Spleen (tissue), 11 donors: Measurements from ENCODE around the gene ITIH1. TPM values are rescaled to one million over a fixed set of nuclear protein-coding genes. Genes with fewer than 3 reads are reported as not detected.

Source experiments
- DNase-seq: peaks from one replicate; pipeline ENCODE4 v3.0.0-alpha.2; 2020
- H3K27ac ChIP-seq, 8 donors: fragments of 200-600 bp; sonication (generic) in 7 of 8; 1 replicate in 4 of 8; 2 replicates in 4 of 8; pipeline versions ENCODE4 v1.5.0 to v1.8.0; 2016 to 2021; ENCODE audit warnings: inconsistent platforms in 4 of 8, mild to moderate bottlenecking in 4 of 8, moderate library complexity in 1 of 8
- H3K27me3 ChIP-seq, 7 donors: fragments of 200-600 bp; sonication (generic) in 6 of 7; replicated peaks in 1 of 7; 1 replicate in 4 of 7; 2 replicates in 3 of 7; pipeline versions ENCODE4 v1.5.0 to v1.8.0; 2016 to 2021; ENCODE audit warnings: inconsistent platforms in 3 of 7, mild to moderate bottlenecking in 1 of 7
- H3K36me3 ChIP-seq, 6 donors: fragments of 200-600 bp; sonication (generic) in 5 of 6; 1 replicate in 4 of 6; 2 replicates in 2 of 6; pipeline versions ENCODE4 v1.5.0 to v1.8.0; 2016 to 2021; ENCODE audit warnings: inconsistent platforms in 2 of 6
- H3K4me1 ChIP-seq, 6 donors: fragments of 200-600 bp; sonication (generic) in 5 of 6; 1 replicate in 3 of 6; 2 replicates in 3 of 6; pipeline versions ENCODE4 v1.5.0 to v1.8.0; 2016 to 2021; ENCODE audit warnings: inconsistent platforms in 3 of 6
- H3K4me3 ChIP-seq, 8 donors: fragments of 200-600 bp; sonication (generic) in 7 of 8; 1 replicate in 4 of 8; 2 replicates in 4 of 8; pipeline versions ENCODE4 v1.5.0 to v1.8.0; 2016 to 2021; ENCODE audit warnings: inconsistent platforms in 4 of 8, mild to moderate bottlenecking in 4 of 8, moderate library complexity in 2 of 8
- H3K9me3 ChIP-seq, 8 donors: fragments of 200-600 bp; sonication (generic) in 7 of 8; 1 replicate in 4 of 8; 2 replicates in 4 of 8; pipeline versions ENCODE4 v1.5.0 to v1.8.0; 2016 to 2021; ENCODE audit warnings: inconsistent platforms in 4 of 8
- POLR2A ChIP-seq, 3 donors: fragments of 450-650 bp; IDR thresholded peaks; one replicate each; pipeline ENCODE4 v1.5.1; 2017; ENCODE audit warnings: antibody characterized with exemption in 3 of 3, mild to moderate bottlenecking in 1 of 3
- POLR2AphosphoS5 ChIP-seq, 3 donors: sonication (generic); formaldehyde crosslinking; IDR thresholded peaks; one replicate each; pipeline ENCODE4 v1.5.1; 2017; ENCODE audit warnings: antibody characterized with exemption in 3 of 3
- WGBS, 5 donors: extraction: QIAGEN DNeasy Blood & Tissue Kit in 3 of 5; methylation state at CpG; one replicate each; pipeline versions ENCODE4 v1.1.5 to v1.1.7; 2013 to 2018; 5-methylcytosine and 5-hydroxymethylcytosine counted together
- intact Hi-C: fragments of 100-400 bp; cut with DNase I; formaldehyde crosslinking; loops from one replicate; pipeline ENCODE4 v1.15.0; 2023; ENCODE audit warnings: low total_unique reads
- polyA plus RNA-seq, 3 donors: library from polyadenylated mRNA; stranded (reverse); fragments of 200-250 nt; gene quantifications; one replicate each; pipeline ENCODE4 v1.2.1, GENCODE V29; 2013
- total RNA-seq, 7 donors: library from RNA; depleted of rRNA in 3 of 7; stranded (reverse); fragments of >200 nt in 3 of 7; fragmentation: NEBNext Ultra II Directional in 4 of 7; extraction: Animal tissue kit (Norgen Biotek cat#: 25700) in 4 of 7; gene quantifications; one replicate each; pipeline versions ENCODE4 v1.1.0 to v1.2.1, GENCODE V29; 2016 to 2021
- TF ChIP-seq, protein P1 (sequence below), 11 experiments: fragments of 200-600 bp in 7 of 11; fragments of 450-650 bp in 4 of 11; sonication (generic) in 4 of 11; IDR thresholded peaks in 8 of 11; conservative IDR thresholded peaks in 3 of 11; 1 replicate in 7 of 11; 2 replicates in 4 of 11; pipeline versions ENCODE4 v1.4.0 to v1.8.0; 2016 to 2021; ENCODE audit warnings: antibody characterized with exemption in 11 of 11, inconsistent platforms in 4 of 11, mild to moderate bottlenecking in 1 of 11
- donor health status: healthy with polysubstance abuse.
- donor health status: DM: no; HTN: no; CAD: no; lungs with moderate emphysema.
- donor health status: DM: no; HTN: no; CAD: no.
- donor health status: Bipolar disorder and iron deficiency.
- donor health status: healthy.
- donor health status: DM: no; HTN: no; CAD: no.
- donor health status: DM: yes; HTN: yes; CAD: no.

ITIH1 gene
- total and polyA plus RNA-seq, 10 donors: 0.65 to 11.4 (median 2.6) TPM

DNA sequence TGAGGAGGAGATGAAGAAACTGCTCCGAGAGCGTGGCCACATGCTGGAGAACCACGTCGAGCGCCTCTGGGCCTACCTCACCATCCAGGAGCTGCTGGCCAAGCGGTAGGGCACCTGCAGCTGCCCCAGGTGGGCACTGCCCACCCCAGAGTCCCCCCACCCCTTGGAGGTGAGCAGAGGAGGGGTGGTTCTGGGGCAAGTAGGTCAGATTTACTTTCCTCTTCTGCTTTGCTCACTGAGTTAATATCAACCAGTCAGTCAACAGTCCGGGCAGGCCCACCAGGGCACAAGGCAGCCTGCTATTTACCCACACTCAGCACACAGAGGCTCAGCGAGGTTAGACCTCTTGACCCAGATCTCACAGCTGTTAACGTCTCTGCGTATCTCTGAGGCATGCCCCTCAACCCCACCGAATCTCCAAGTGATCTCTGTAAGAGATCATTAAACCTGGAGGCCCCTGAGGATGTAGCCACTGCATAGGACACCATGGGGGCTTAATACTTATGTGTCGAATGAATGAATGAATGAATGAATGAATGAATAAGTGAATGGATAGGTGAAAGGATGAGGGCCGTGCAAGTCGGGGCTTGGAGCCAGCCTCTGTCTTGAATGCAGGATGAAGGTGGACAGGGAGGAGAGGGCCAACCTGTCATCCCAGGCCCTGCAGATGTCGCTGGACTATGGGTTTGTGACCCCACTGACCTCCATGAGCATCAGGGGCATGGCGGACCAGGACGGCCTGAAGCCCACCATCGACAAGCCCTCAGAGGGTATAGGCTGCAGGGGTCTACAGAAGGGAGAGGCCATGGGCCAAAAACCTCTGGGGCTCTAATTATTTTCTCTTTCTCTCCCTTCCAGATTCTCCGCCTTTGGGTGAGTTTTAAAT is 9.2 kb downstream of the ITIH1 start:
- peak; percentile 49 for DNase-seq
- Histone ChIP-seq H3K27me3 (no peaks in the 10 kb centered on the region), H3K4me3 (no peak overlapping the region), H3K4me1 (no peaks in the 10 kb centered on the region), H3K27ac (no peak overlapping the region), H3K36me3 (no peaks in the 10 kb centered on the region), H3K9me3 (no peaks in the 10 kb centered on the region)
- TF ChIP-seq POLR2AphosphoS5 (IDR thresholded peaks at IDR 0.05): no peak
- no peak for TF ChIP-seq POLR2A (IDR thresholded peaks at IDR 0.05)
- TF ChIP-seq, protein P1, sequence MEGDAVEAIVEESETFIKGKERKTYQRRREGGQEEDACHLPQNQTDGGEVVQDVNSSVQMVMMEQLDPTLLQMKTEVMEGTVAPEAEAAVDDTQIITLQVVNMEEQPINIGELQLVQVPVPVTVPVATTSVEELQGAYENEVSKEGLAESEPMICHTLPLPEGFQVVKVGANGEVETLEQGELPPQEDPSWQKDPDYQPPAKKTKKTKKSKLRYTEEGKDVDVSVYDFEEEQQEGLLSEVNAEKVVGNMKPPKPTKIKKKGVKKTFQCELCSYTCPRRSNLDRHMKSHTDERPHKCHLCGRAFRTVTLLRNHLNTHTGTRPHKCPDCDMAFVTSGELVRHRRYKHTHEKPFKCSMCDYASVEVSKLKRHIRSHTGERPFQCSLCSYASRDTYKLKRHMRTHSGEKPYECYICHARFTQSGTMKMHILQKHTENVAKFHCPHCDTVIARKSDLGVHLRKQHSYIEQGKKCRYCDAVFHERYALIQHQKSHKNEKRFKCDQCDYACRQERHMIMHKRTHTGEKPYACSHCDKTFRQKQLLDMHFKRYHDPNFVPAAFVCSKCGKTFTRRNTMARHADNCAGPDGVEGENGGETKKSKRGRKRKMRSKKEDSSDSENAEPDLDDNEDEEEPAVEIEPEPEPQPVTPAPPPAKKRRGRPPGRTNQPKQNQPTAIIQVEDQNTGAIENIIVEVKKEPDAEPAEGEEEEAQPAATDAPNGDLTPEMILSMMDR (IDR thresholded peaks at IDR 0.05 in 8 of 11, conservative IDR thresholded peaks at IDR 0.05 in 3 of 11): no peak
- WGBS, 5 donors: 87 to 92% (median 88%) methylated on average over 17 to 19 of the region's 19 CpGs
- intact Hi-C loops: no loop called here

DNA sequence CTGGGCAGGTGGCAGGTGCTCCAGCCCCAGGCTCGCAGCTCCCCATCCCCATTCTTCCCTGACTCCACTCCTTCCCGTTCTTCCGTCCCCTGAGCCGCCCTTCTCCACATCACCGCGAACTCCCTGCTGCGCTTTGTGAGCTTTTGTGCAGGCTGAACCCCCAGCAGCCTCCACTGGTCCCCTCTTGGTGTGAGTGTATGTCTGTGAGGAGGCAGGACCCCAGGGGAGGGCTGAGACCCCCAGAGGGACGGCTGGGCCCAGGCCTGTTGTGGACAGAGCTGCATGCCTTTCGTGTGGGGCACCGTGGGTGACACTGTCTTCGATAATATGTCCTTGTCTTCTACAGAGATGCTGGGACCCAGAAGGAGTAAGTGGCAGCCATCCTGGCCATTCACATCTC is 9.8 kb downstream of the ITIH1 start:
- WGBS, 5 donors: 81 to 90% (median 86%) methylated on average over 9 to 11 of the region's 11 CpGs
- Histone ChIP-seq H3K4me1 (no peaks in the 10 kb centered on the region), H3K27me3 (no peaks in the 10 kb centered on the region), H3K27ac (peak overlapping the region in 1 of 8 donors; percentile 52), H3K4me3 (no peak overlapping the region), H3K9me3 (no peaks in the 10 kb centered on the region), H3K36me3 (no peaks in the 10 kb centered on the region)
- peak; percentile 36 for DNase-seq
- TF ChIP-seq POLR2AphosphoS5 (IDR thresholded peaks at IDR 0.05) (no peak), POLR2A (IDR thresholded peaks at IDR 0.05) (no peak)
- TF ChIP-seq, protein P1 (IDR thresholded peaks at IDR 0.05 in 8 of 11, conservative IDR thresholded peaks at IDR 0.05 in 3 of 11): no peak
- intact Hi-C loops: no loop called here

DNA sequence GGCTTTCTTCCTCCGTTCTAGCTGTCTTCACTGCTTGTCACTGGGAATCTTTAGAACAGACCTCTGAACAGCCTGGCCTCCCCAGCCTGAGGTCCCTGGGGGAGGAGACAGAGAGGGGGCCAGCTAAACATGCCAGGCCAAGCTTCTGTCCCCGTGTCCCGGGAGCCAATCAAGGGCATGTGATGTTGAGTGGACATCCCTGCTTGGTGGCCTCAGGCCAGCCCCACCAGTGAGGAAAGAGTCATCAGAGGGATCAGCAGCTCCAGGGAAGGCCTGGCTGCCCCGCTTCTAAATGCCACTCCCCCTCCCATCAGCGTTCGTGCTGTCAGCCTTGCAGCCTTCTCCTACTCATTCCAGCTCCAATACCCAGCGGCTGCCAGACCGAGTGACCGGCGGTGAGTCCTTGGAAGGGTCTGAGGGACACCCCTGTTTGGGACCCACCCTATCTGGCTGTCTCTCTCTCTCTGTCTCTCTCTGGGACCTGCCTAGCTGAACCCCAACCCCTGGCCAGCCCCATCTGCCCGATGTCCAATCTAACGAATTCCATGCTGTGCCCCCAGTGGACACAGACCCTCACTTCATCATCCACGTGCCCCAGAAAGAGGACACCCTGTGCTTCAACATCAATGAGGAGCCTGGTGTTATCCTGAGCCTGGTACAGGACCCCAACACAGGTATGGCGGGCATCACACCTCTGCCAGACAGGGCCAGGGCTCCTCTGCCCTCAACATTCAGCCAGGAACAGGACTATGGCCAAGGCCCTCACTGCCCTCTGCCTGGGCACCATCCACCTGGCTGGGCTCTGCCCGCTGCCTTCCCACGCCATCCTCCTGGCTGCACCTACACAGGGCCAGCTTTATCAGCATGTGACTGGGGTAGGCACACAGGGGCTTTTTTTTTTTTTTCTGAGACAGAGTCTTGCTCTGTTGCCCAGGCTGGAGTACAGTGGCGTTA is 10.6 kb downstream of the ITIH1 start:
- intact Hi-C loops: no loop called here
- H3K9me3 ChIP-seq: no peaks in the 10 kb centered on the region
- no peaks in the 10 kb centered on the region for H3K27me3 ChIP-seq
- H3K36me3 ChIP-seq: no peaks in the 10 kb centered on the region
- TF ChIP-seq POLR2AphosphoS5 (IDR thresholded peaks at IDR 0.05) (peak; percentile 20 to 46 (median 41)), POLR2A (IDR thresholded peaks at IDR 0.05) (no peak)
- TF ChIP-seq, protein P1 (IDR thresholded peaks at IDR 0.05 in 8 of 11, conservative IDR thresholded peaks at IDR 0.05 in 3 of 11): no peak
- peak; percentile 72 for DNase-seq
- no peaks in the 10 kb centered on the region for H3K4me1 ChIP-seq
- peak overlapping the region in 1 of 8 donors; percentile 28 for H3K4me3 ChIP-seq
- WGBS, 5 donors: 65 to 81% (median 75%) methylated on average over 16 to 17 of the region's 17 CpGs
- H3K27ac ChIP-seq: peak overlapping the region in 2 of 8 donors; percentile 21 to 52
